Stimulated activated CD8-positive, alpha-beta memory T cell treated with anti-CD3 and anti-CD28 coated beads, Interleukin-12 subunit alpha, Interleukin-12 subunit beta, amount 100 ng/mL, for 4 hours (primary cell): ENCODE measurements around the gene TAGLN3.
A peak's percentile ranks its signal among the peaks of the same experiment; 100 is the strongest.
"Not testable (repeated sequence)": the region's sequence is repeated elsewhere in the genome, so short reads cannot be mapped to it uniquely, and the experiment has no call there.

Source experiments
- DNase-seq: peaks from one replicate; pipeline ENCODE4 v3.0.0-alpha.2; 2020; ENCODE audit warnings: low read depth

The TAGLN3 gene

GRCh38 chr3:112010636-112011035, 11.9 kb downstream of the TAGLN3 start:
- no peak for DNase-seq

GRCh38 chr3:112011376-112011940, 12.7 kb downstream of the TAGLN3 start:
- DNase-seq: no peak

GRCh38 chr3:112012205-112012992, 13.7 kb downstream of the TAGLN3 start:
- DNase-seq: no peak

- DNase-seq: peak; percentile 25
Observed at GRCh38 chr3:112013058-112013783, 14.5 kb downstream of the TAGLN3 start.

GRCh38 chr3:112013784-112014143, 15.0 kb downstream of the TAGLN3 start:
- DNase-seq: no peak

GRCh38 chr3:112017091-112017490, 18.4 kb downstream of the TAGLN3 start:
- DNase-seq: no peak

GRCh38 chr3:112018712-112019111, 20.0 kb downstream of the TAGLN3 start:
- no peak for DNase-seq

- no peak for DNase-seq
Observed at GRCh38 chr3:112019716-112020115, 21.0 kb downstream of the TAGLN3 start.

- DNase-seq: no peak
Observed at GRCh38 chr3:112020674-112021085, 22.0 kb downstream of the TAGLN3 start.

GRCh38 chr3:112027142-112027541, 28.4 kb downstream of the TAGLN3 start:
- no peak for DNase-seq

GRCh38 chr3:112027826-112028225, 29.1 kb downstream of the TAGLN3 start:
- DNase-seq: no peak

GRCh38 chr3:112030901-112031300, 32.2 kb downstream of the TAGLN3 start:
- no peak for DNase-seq

GRCh38 chr3:112032098-112032731, 33.5 kb downstream of the TAGLN3 start:
- DNase-seq: no peak

GRCh38 chr3:112034436-112034835, 35.7 kb downstream of the TAGLN3 start, which contains the start of gene TMPRSS7:
Gene TMPRSS7 (plus strand): TSS chr3:112034736. CDS start chr3:112034846, 110 bp downstream.
- no peak for DNase-seq

- no peak for DNase-seq
Observed at GRCh38 chr3:112035241-112035640, 36.5 kb downstream of the TAGLN3 start.

- not testable (repeated sequence) for DNase-seq
Observed at GRCh38 chr3:112037194-112037593, 38.5 kb downstream of the TAGLN3 start.

GRCh38 chr3:112038863-112039262, 40.1 kb downstream of the TAGLN3 start:
- DNase-seq: no peak

GRCh38 chr3:112041321-112041720, 42.6 kb downstream of the TAGLN3 start:
- no peak for DNase-seq

- no peak for DNase-seq
Observed at GRCh38 chr3:112042842-112043280, 44.1 kb downstream of the TAGLN3 start.

- peak; percentile 2 for DNase-seq
Observed at GRCh38 chr3:112043621-112044201, 45.0 kb downstream of the TAGLN3 start.

- DNase-seq: no peak
Observed at GRCh38 chr3:112046599-112046998, 47.9 kb downstream of the TAGLN3 start.

- DNase-seq: no peak
Observed at GRCh38 chr3:112047264-112047663, 48.5 kb downstream of the TAGLN3 start.
